ENCODE results near the gene NEGR1. TPM values are rescaled to one million over a fixed set of nuclear protein-coding genes. Genes with fewer than 3 reads are reported as not detected.

NEGR1 gene
- total RNA-seq, 1 experiment from 2014 or later: 0.44 TPM

DNA sequence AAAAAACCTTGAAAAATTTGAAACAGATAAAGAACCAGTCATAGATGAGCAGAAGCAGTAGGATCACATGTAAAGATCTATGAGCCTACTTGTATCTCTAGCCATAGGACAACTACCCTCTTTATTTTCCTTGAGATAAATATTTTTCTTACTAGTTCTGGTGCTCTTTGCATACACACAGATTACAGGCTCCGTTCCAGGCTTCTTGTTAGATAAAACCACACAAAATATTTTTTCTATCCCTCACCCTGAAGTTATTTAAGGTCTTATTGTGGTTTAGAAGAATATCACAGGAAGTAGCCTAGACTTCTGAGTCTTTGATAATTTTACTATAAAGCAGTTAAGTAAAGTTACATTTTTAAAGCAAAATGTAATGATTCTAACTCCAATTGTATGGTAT lies 512.2 kb downstream of the NEGR1 start:
- H3K4me2 ChIP-seq: no peak overlapping the region
- intact Hi-C loops (cut with micrococcal nuclease; ENCODE audit: unreplicated experiment): no loop called here

GRCh38 chr1:71766748-71767147 lies 515.6 kb downstream of the NEGR1 start:
- BruUV-seq (replicated peaks): no TSS peak
- Histone ChIP-seq H2AFZ (no peak overlapping the region), H3K36me3 (ENCODE audit: low read depth) (no peaks in the 10 kb centered on the region), H3F3A (ENCODE audit: insufficient read depth, low read depth) (no peaks in the 10 kb centered on the region), H3K4me2 (no peak overlapping the region), H4K20me1 (ENCODE audit: insufficient read depth) (no peaks in the 10 kb centered on the region), H3K27ac (no peak overlapping the region), H3K9me3 (ENCODE audit: insufficient read depth, low read depth) (no peaks in the 10 kb centered on the region), H3K79me2 (ENCODE audit: low read depth) (no peaks in the 10 kb centered on the region), H3K4me3 (no peak overlapping the region), H3K27me3 (ENCODE audit: insufficient read depth, low read depth) (no peaks in the 10 kb centered on the region), H3K4me1 (replicated peaks; ENCODE audit: insufficient read depth) (no peaks in the 10 kb centered on the region), H3K9me2 (ENCODE audit: insufficient read depth) (no peaks in the 10 kb centered on the region)
- ChIA-PET POLR2A (ENCODE audit: unreplicated experiment) (no interaction called here), CTCF (no interaction called here)
- DNase-seq: no peak
- no peak for TF ChIP-seq EZH2 (IDR thresholded peaks at IDR 0.05; ENCODE audit: low read depth)
- TF ChIP-seq CTCF (conservative IDR thresholded peaks at IDR 0.05): no peak
- intact Hi-C loops (cut with micrococcal nuclease; ENCODE audit: unreplicated experiment): no loop called here

More for the DNA sequence above, 512.2 kb downstream of the NEGR1 start:
- H3F3A ChIP-seq (ENCODE audit: insufficient read depth, low read depth): no peaks in the 10 kb centered on the region
- ChIA-PET CTCF (no interaction called here), POLR2A (ENCODE audit: unreplicated experiment) (no interaction called here)
- H3K27me3 ChIP-seq (ENCODE audit: insufficient read depth, low read depth): no peaks in the 10 kb centered on the region
- BruUV-seq (replicated peaks): no TSS peak
- no peaks in the 10 kb centered on the region for H3K79me2 ChIP-seq (ENCODE audit: low read depth)
- no peaks in the 10 kb centered on the region for H3K9me2 ChIP-seq (ENCODE audit: insufficient read depth)
- H3K9me3 ChIP-seq (ENCODE audit: insufficient read depth, low read depth): no peaks in the 10 kb centered on the region
- H3K4me3 ChIP-seq: no peak overlapping the region
- no peak overlapping the region for H2AFZ ChIP-seq
- no peaks in the 10 kb centered on the region for H3K4me1 ChIP-seq (replicated peaks; ENCODE audit: insufficient read depth)
- no peak for DNase-seq
- no peak overlapping the region for H3K27ac ChIP-seq
- no peaks in the 10 kb centered on the region for H3K36me3 ChIP-seq (ENCODE audit: low read depth)
- TF ChIP-seq EZH2 (IDR thresholded peaks at IDR 0.05; ENCODE audit: low read depth) (no peak), CTCF (conservative IDR thresholded peaks at IDR 0.05) (no peak)
- H4K20me1 ChIP-seq (ENCODE audit: insufficient read depth): no peaks in the 10 kb centered on the region

DNA sequence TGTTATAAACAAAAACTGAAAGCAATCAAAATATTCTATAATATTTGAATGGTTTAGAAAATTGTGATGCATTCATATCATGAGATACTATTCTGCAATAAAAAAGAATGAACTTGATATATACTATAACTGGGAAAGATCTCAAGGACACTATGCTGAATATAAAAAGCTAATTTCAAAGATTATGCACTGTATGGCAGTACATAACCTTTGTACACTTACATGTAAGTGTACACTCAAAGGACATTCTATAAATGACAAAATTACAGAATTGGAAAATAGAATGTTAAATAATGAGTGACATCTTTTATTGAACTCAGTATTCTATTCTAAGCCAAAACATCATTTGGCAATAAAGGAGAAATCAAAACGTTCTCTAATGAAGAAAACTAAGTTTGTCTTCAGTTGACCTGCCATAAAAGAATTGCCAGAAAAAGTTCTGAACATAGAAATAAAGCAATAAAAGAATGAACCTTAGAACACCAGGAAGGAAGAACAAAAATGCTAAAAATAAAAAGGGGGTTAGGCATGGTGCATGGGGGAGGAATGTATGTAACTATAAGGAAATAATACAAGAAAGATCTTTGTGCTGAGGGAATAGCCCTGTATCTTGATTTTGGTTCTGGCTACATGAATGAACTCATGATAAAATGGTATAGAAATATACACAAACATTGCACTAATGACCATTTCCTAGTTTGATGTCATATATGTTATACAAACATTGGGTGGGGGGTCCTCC lies 519.7 kb downstream of the NEGR1 start:
- no peaks in the 10 kb centered on the region for H3K9me3 ChIP-seq (ENCODE audit: insufficient read depth, low read depth)
- H3F3A ChIP-seq (ENCODE audit: insufficient read depth, low read depth): no peaks in the 10 kb centered on the region
- intact Hi-C loops (cut with micrococcal nuclease; ENCODE audit: unreplicated experiment): no loop called here
- H3K27me3 ChIP-seq (ENCODE audit: insufficient read depth, low read depth): no peaks in the 10 kb centered on the region
- H3K79me2 ChIP-seq (ENCODE audit: low read depth): no peaks in the 10 kb centered on the region
- no TSS peak for BruUV-seq (replicated peaks)
- no peaks in the 10 kb centered on the region for H3K36me3 ChIP-seq (ENCODE audit: low read depth)
- DNase-seq: no peak
- H4K20me1 ChIP-seq (ENCODE audit: insufficient read depth): no peaks in the 10 kb centered on the region
- no peaks in the 10 kb centered on the region for H3K9me2 ChIP-seq (ENCODE audit: insufficient read depth)
- no peak overlapping the region for H3K27ac ChIP-seq
- no peak overlapping the region for H2AFZ ChIP-seq
- H3K4me2 ChIP-seq: no peak overlapping the region
- no peaks in the 10 kb centered on the region for H3K4me1 ChIP-seq (replicated peaks; ENCODE audit: insufficient read depth)
- ChIA-PET CTCF (no interaction called here), POLR2A (ENCODE audit: unreplicated experiment) (no interaction called here)
- no peak for TF ChIP-seq EZH2 (IDR thresholded peaks at IDR 0.05; ENCODE audit: low read depth)
- no peak for TF ChIP-seq CTCF (conservative IDR thresholded peaks at IDR 0.05)
- no peak overlapping the region for H3K4me3 ChIP-seq

Measured in PC-9 (cell line).